NCI-H187 treated with DMSO at 0.1 percent for 48 hours (cell line): Measurements from ENCODE around the gene SLC25A13.

Experiments used
- DNase-seq: peaks from one replicate; lab custom pipeline; 2025; lab: John Stamatoyannopoulos, UW

SLC25A13 gene

GRCh38 chr7:96090756-96091155, 231.1 kb downstream of the SLC25A13 start:
- no peak for DNase-seq

- DNase-seq: no peak
These were observed 232.4 kb downstream of the SLC25A13 start for GRCh38 chr7:96089511-96089910.

DNA sequence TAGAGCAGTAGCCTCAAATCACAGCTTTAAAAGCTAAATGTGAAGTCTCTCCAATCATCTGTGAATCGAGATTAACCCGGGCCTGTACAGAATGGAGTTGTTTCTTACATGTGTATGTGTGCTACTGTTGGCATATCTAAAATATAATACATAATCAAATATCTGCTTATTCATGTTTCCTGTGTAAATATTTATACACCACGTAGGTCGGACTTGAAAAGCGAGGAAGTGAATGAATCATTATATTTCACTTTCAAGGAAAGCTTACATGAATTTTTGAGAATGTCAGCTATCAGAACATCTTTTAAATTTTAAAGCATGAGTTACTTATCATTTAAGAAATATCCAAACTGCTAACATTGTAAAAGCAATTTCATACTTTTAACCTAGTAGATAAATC, 233.3 kb downstream of the SLC25A13 start:
- no peak for DNase-seq

DNA sequence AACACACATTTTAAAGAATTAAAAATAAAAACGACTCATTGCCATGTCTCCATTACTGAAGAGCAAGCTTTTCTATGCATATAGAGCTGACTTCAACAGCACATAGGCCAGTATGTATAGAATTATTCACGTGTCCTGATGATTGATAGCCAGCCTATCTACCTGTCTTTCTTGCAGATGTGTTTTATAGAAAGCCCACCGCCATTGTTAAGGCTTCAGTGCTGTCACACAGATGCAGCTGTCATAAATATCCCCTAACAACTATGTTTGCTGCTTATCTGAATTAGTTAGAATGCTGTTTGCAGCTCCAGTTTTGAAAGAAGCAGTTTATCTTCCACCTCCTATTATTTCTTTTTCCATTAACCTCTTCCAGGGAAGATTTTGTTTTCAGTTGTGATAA, 235.9 kb downstream of the SLC25A13 start:
- DNase-seq: no peak

GRCh38 chr7:96084881-96085553, 236.9 kb downstream of the SLC25A13 start:
- DNase-seq: no peak

- no peak for DNase-seq
These were observed 241.9 kb downstream of the SLC25A13 start for GRCh38 chr7:96080027-96080426.

DNA sequence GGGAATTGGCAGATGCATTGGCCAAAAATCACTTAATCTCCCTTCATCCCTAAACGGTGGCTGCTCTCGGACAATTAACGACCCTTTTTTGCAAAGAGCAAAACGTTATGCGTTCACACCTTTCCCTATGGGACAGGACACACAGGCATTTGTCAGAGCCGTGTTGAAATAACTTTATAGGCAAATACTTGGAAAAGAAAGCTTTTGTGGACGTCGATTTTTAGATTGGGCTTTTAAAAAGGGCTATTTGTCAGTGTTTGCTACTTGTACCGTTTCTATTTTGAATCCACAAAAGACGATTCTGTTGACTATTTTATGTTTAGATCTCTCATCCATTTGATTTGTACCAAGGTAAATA, 245.6 kb downstream of the SLC25A13 start:
- no peak for DNase-seq

- DNase-seq: peak; percentile 21
These were observed 246.2 kb downstream of the SLC25A13 start for GRCh38 chr7:96075510-96076349.

DNA sequence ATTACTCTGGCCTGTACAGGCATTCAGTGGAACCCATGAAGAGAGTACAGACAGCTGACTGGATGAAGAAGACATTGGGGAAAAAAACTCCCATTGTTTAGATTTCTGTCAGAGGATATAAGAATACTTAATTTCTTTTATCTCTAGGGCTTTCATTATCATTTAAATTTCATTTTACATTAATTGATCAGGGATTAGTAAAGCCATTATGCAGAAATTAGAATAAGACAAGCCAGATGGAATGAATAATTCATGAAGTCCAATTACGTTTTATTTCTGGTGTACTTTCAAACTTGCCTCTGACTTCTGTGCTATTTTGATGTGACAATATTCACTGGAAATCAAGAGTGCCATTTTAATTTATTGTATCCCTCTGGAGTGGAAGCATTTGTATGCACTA, 247.0 kb downstream of the SLC25A13 start:
- no peak for DNase-seq
